SK-N-SH treated with all-trans-retinoic acid at 6 μM for 48 hours (cell line): ENCODE measurements around the gene HLA-DMA.

Experiments
- CSDC2 ChIP-seq: fragments of 250-450 bp; sonication (Bioruptor Pico); IDR thresholded peaks from 2 replicates; pipeline ENCODE4 v1.5.0; 2020; ENCODE audit warnings: mild to moderate bottlenecking, moderate library complexity
- ESRRG ChIP-seq: fragments of 250-450 bp; sonication (Bioruptor Pico); IDR thresholded peaks from 2 replicates; pipeline ENCODE4 v1.6.1; 2021; ENCODE audit warnings: mild to moderate bottlenecking
- GLIS3 ChIP-seq: fragments of 250-450 bp; sonication (Bioruptor Pico); IDR thresholded peaks from 2 replicates; pipeline ENCODE4 v1.5.0; 2020; ENCODE audit warnings: mild to moderate bottlenecking, moderate library complexity
- TOX ChIP-seq: fragments of 250-450 bp; sonication (Bioruptor Pico); IDR thresholded peaks from 2 replicates; pipeline ENCODE4 v1.8.0; 2021; ENCODE audit warnings: mild to moderate bottlenecking, moderate library complexity, borderline replicate concordance
- ZC3H10 ChIP-seq: fragments of 250-450 bp; sonication (Bioruptor Pico); IDR thresholded peaks from 2 replicates; pipeline ENCODE4 v1.5.1; 2021; ENCODE audit warnings: mild to moderate bottlenecking, moderate library complexity
- ZFP3 ChIP-seq: fragments of 250-450 bp; sonication (Bioruptor Pico); IDR thresholded peaks from 2 replicates; pipeline ENCODE4 v1.5.0; 2020; ENCODE audit warnings: mild to moderate bottlenecking, moderate library complexity
- ZNF565 ChIP-seq: fragments of 450-650 bp; formaldehyde crosslinking; conservative IDR thresholded peaks from 2 replicates; pipeline ENCODE4 v1.5.0; 2020; ENCODE audit warnings: low read depth, mild to moderate bottlenecking, moderate library complexity
- ZNF70 ChIP-seq: fragments of 450-650 bp; formaldehyde crosslinking; IDR thresholded peaks from 2 replicates; pipeline ENCODE4 v1.5.0; 2020; ENCODE audit warnings: mild to moderate bottlenecking, moderate library complexity
- ZNF8 ChIP-seq: fragments of 450-650 bp; formaldehyde crosslinking; IDR thresholded peaks from 2 replicates; pipeline ENCODE4 v1.5.0; 2020; ENCODE audit warnings: mild to moderate bottlenecking, moderate library complexity
- TF ChIP-seq, protein P1 (sequence below): fragments of 250-450 bp; sonication (Bioruptor Pico); IDR thresholded peaks from 2 replicates; pipeline ENCODE4 v1.5.1; 2020; ENCODE audit warnings: low read depth, mild to moderate bottlenecking, moderate library complexity
- TF ChIP-seq, protein P2 (sequence below): fragments of 250-450 bp; sonication (Bioruptor Pico); IDR thresholded peaks from 2 replicates; pipeline ENCODE4 v1.8.0; 2021; ENCODE audit warnings: low read depth, mild to moderate bottlenecking, moderate library complexity, borderline replicate concordance
- TF ChIP-seq, protein P3 (sequence below): fragments of 250-450 bp; sonication (Bioruptor Pico); IDR thresholded peaks from 2 replicates; pipeline ENCODE4 v1.8.0; 2020; ENCODE audit warnings: mild to moderate bottlenecking, moderate library complexity, borderline replicate concordance

DNA sequence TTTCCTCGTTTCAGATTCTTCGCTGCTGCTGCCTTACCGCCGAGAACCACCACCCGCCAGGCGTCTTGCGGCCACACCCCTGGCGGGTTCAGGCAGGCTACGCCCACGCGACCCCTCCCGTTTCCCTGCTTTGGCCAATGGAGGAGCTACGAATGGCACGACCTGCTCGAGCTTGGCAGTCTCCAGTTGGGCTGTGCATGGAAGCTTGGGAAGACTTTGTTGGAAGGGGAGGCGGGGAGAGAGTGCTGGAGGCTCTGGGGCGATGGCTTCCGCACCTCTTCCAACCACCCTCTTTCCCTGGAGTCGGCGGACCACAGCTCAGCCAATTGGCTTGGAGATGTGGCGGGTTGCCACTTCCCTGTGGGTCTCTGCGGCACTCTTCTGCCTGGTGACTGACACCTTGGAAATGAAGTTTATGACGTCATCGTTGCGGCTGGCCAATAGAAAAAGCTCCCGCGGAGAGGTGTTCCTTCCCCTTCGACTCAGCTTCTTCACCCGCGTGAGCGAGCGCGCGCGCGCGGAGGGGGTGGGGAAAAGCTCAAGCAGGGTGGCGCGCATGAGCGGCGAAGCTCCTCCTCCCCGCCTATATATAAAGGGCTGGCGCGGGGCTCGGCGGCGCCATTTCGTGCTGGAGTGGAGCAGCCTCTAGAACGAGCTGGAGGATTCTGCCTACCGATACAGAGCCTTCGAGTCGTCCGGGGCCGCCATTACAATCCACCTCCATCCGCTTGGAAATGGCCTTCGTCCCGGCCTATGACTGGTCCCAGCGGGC lies 18.9 kb upstream of the HLA-DMA start:
- peak; percentile 95 for TF ChIP-seq ZNF565
- TF ChIP-seq ESRRG (CRISPR knock-in tag) = peak; percentile 7; the same call in 1 of the 2 replicates
- TF ChIP-seq, protein P1, sequence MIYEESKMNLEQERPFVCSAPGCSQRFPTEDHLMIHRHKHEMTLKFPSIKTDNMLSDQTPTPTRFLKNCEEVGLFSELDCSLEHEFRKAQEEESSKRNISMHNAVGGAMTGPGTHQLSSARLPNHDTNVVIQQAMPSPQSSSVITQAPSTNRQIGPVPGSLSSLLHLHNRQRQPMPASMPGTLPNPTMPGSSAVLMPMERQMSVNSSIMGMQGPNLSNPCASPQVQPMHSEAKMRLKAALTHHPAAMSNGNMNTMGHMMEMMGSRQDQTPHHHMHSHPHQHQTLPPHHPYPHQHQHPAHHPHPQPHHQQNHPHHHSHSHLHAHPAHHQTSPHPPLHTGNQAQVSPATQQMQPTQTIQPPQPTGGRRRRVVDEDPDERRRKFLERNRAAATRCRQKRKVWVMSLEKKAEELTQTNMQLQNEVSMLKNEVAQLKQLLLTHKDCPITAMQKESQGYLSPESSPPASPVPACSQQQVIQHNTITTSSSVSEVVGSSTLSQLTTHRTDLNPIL (CRISPR knock-in tag) = peak; percentile 99
- TF ChIP-seq TOX (CRISPR knock-in tag) = peak; percentile 60; the same call in 1 of the 2 replicates
- peak; percentile 65; the same call in 1 of the 2 replicates for TF ChIP-seq GLIS3 (CRISPR knock-in tag)
- peak; percentile 63 for TF ChIP-seq ZC3H10 (CRISPR knock-in tag)
- TF ChIP-seq, protein P2, sequence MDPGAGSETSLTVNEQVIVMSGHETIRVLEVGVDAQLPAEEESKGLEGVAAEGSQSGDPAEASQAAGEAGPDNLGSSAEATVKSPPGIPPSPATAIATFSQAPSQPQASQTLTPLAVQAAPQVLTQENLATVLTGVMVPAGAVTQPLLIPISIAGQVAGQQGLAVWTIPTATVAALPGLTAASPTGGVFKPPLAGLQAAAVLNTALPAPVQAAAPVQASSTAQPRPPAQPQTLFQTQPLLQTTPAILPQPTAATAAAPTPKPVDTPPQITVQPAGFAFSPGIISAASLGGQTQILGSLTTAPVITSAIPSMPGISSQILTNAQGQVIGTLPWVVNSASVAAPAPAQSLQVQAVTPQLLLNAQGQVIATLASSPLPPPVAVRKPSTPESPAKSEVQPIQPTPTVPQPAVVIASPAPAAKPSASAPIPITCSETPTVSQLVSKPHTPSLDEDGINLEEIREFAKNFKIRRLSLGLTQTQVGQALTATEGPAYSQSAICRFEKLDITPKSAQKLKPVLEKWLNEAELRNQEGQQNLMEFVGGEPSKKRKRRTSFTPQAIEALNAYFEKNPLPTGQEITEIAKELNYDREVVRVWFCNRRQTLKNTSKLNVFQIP (CRISPR knock-in tag) = peak; percentile 53; the same call in 1 of the 2 replicates
- peak; percentile 71 for TF ChIP-seq ZNF70 (CRISPR knock-in tag)
- TF ChIP-seq CSDC2 = peak; percentile 95
- TF ChIP-seq ZFP3 (CRISPR knock-in tag) = peak; percentile 79
- no peak for TF ChIP-seq ZNF8 (CRISPR knock-in tag)
- TF ChIP-seq, protein P3, sequence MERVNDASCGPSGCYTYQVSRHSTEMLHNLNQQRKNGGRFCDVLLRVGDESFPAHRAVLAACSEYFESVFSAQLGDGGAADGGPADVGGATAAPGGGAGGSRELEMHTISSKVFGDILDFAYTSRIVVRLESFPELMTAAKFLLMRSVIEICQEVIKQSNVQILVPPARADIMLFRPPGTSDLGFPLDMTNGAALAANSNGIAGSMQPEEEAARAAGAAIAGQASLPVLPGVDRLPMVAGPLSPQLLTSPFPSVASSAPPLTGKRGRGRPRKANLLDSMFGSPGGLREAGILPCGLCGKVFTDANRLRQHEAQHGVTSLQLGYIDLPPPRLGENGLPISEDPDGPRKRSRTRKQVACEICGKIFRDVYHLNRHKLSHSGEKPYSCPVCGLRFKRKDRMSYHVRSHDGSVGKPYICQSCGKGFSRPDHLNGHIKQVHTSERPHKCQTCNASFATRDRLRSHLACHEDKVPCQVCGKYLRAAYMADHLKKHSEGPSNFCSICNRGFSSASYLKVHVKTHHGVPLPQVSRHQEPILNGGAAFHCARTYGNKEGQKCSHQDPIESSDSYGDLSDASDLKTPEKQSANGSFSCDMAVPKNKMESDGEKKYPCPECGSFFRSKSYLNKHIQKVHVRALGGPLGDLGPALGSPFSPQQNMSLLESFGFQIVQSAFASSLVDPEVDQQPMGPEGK (CRISPR knock-in tag) = peak; percentile 73; the same call in 1 of the 2 replicates
